Vagina (tissue), 2 donors: Measurements from ENCODE around the gene MAP2K3.

Source experiments
- CTCF ChIP-seq, 3 experiments: fragments of 450-650 bp in 2 of 3; fragments of 200-600 bp in 1 of 3; sonication (generic) in 1 of 3; IDR thresholded peaks; one replicate each; pipeline ENCODE4 v1.5.1; 2017 to 2019; ENCODE audit warnings: antibody characterized with exemption in 3 of 3, mild to moderate bottlenecking in 2 of 3, moderate library complexity in 2 of 3
- POLR2AphosphoS5 ChIP-seq, 2 donors: sonication (generic); formaldehyde crosslinking; IDR thresholded peaks; one replicate each; pipeline ENCODE4 v1.9.0; 2017; ENCODE audit warnings: antibody characterized with exemption in 2 of 2, mild to moderate bottlenecking in 2 of 2, low read depth in 1 of 2; ENCODE audit not compliant: insufficient read depth in 1 of 2

GRCh38 chr17:21330436-21331160 is 46.1 kb downstream of the MAP2K3 start:
- TF ChIP-seq CTCF (IDR thresholded peaks at IDR 0.05): no peak
- TF ChIP-seq POLR2AphosphoS5 (IDR thresholded peaks at IDR 0.05; ENCODE audit: insufficient read depth in 1 of 2, low read depth in 1 of 2): no peak
